GM18858 (cell line): ENCODE measurements around the gene WDR74.

ENCODE experiments used
- ATAC-seq: cut with Tn5 transposase; IDR thresholded peaks from one replicate; pipeline ENCODE4 v1.9.1; 2021; ENCODE audit not compliant: unreplicated experiment

WDR74 gene

DNA sequence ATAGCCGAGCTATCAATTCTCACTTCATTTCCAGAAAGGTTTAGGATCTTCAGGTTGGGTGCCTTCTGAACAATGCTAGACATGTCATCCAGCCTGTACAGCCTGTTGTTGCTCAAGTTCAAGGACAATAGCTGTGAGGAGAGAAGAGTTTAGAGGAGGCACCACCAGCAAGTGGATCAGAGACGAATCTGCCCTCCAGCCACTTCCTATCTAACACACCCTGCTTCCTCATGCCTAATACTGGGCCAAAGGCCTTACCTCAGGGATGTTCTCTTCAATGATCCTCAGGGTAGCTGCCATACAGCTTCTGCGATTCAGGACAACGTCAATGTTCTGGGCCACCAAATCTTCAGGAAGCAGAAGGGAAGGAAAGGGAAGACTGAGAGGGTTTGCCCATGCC lies 38.3 kb downstream of the WDR74 start:
- ATAC-seq, result no peak

DNA sequence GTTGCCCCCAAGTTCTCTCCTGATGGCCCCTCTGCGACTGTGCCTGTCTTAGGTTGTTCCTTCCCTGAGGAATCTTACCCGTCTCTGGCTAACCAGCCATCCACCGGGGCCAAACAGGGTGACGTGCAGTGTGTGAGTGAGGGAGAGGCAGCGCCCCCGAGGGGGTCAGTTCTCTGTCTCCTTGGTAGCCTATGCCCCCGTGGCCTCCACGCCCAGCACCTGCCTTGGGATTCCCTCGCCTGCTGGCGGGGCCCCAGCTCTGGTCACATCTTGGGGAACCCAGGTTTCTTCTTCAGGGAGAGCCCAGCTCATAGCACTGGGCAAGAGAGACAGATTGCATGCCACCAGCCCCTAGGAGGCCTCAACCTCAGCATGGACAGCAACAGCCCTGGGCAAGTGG lies 39.9 kb downstream of the WDR74 start:
- no peak for ATAC-seq

GRCh38 chr11:62796281-62796680 lies 43.1 kb downstream of the WDR74 start:
- ATAC-seq, result no peak

DNA sequence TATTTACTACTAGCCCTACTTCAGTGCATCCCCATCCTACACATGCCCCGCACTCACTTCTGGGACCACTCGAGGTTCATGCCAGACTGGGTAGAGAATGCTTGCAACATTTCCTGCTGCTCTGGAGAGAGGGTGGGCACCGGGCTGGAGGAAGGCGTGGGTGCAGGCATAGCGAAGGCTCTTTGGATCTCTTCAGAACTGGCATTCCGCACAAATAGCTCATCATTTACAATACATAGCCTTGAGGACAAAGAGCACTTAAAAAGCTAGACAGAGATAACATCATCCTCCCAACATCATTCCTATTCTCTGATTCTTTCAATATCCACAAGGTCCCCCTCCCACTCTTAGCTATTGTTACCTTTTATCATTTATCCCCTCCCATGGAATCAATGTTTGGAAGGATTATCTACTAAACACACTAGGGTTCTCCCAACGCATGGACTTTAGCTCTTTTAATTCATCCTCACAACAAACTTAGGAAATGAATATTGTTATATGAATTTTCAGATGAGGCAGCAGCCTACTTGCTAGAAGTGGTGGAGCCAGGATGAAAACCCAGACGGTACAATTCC lies 45.1 kb downstream of the WDR74 start:
- no peak for ATAC-seq

DNA sequence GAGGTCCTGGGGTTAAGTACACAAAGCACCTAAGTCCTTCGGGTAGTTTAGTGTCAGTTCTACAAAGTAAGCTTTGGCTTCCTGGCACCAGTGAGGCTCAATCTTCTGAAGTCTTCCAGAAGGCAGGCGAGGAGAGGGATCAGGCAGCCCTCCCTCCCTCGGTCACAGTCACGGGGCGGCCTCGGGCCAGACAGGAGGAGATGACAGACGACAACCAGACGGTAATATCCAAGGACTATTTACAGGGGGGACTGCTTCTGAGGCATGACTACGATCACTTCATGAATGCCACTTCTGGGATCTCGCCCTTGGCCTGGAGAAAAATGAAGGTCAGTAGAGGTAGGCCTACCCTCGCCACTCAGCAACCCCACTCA lies 47.2 kb downstream of the WDR74 start:
- ATAC-seq, result no peak

DNA sequence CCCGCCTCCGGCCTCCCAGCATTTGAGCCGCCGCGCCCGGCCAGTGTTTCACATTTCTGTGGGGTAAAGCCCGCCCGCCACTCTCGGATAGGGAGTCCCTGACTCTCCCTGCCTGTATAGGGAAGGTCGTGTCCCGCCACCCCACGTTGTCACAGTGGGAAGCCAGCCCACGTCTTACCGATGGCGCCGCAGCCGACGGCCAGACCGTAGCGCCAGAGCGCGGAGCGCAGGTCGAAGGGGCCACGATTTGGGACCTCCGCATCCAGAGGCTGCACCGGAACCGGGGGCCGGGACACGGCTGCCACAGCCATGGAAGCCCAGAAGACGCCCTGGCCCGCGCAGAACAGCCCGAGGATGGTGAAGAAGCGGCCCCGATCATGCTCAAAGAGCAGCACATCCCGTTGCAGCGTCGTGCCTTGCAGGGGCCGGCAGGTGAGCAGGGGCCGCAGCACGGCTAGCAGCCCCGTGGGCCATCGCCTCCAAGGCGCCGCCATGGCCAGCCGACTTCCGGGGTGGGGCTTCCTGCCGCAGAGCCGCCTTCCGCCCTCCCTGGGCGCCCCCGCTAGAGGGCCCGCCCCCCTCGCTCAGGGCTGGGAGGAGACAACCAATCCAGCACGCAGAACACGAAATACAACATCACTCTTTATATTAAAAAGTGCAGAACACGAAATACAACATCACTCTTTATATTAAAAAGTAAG lies 47.7 kb downstream of the WDR74 start, which contains the start of gene TMEM223:
Gene TMEM223, minus strand, starts transcription at position 506 of the 701 bp plus-strand sequence. Its CDS starts 12 bp downstream, at position 494.
- ATAC-seq, result no peak

DNA sequence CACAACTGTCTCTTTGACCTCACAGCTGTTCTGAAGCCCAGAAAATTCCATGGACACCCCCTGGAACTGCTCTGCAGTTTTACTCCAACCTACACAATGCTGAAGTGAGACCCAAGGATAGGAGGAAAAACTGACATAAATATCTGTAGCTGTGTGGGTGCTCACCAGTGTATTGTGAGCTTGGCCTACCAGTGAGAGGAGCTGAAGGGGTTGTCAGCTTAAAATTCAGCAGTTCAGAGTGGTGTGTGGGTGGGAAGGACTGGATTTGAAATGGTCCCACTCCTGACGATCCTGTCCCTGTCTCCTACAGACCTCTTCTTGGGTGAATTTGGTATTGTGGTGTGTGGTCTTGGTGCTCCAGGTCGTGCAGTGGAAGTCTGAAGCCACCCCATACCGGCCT lies 49.8 kb downstream of the WDR74 start:
- ATAC-seq, result no peak

DNA sequence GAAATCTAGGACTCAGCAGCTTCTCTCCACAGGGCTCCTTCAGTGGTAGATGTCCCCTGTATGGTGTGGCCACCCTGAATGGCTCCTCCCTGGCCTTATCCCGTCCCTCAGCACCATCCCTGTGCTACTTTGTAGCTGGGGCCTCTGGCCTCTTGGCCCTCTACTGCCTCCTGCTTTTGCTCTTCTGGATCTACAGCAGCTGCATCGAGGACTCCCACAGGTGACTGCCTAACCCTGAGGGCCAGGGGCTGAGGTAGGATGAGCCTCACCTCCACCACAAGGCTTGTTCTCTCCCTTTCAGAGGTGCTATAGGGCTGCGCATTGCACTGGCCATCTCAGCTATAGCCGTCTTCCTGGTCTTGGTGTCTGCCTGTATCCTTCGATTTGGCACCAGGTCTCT lies 50.4 kb downstream of the WDR74 start:
- ATAC-seq, result no peak

DNA sequence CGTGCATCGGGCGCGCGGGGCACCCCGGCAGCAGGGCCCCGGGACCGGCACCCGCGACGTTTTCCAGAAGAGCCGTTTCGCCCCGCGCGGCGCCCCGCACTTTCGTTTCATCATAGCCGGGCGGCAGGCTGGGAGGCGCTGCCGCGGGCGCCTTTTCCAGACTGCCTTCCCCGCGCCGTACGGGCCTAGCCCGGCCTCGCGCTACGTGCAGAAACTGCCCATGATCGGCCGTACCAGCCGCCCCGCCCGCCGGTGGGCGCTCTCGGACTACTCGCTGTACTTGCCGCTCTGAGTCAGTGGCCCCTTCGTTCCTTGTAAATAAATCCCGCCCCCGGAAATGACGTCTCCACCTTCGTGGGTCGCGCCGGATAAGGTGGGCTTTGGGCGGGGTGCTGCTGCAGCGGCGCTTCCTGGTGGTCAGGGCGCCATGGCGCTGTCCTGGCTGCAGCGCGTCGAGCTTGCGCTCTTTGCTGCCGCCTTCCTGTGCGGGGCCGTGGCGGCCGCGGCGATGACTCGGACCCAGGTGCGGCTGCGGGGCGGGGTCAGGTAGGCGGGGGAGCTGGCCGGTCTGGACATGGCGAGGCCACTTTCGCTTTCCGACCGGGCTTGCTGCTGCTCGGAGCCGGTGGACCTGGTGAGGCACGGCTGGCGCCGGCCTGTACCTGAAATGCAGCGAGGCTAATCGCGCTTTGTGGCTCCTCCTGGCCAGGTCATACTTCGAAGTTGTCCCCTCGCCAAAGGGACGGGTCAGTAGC lies 52.2 kb downstream of the WDR74 start, which contains the start of gene TMEM179B:
Gene TMEM179B, plus strand, starts transcription at position 398 of the 755 bp plus-strand sequence. Its CDS starts 30 bp downstream, at position 428.
- ATAC-seq, result peak; percentile 40

DNA sequence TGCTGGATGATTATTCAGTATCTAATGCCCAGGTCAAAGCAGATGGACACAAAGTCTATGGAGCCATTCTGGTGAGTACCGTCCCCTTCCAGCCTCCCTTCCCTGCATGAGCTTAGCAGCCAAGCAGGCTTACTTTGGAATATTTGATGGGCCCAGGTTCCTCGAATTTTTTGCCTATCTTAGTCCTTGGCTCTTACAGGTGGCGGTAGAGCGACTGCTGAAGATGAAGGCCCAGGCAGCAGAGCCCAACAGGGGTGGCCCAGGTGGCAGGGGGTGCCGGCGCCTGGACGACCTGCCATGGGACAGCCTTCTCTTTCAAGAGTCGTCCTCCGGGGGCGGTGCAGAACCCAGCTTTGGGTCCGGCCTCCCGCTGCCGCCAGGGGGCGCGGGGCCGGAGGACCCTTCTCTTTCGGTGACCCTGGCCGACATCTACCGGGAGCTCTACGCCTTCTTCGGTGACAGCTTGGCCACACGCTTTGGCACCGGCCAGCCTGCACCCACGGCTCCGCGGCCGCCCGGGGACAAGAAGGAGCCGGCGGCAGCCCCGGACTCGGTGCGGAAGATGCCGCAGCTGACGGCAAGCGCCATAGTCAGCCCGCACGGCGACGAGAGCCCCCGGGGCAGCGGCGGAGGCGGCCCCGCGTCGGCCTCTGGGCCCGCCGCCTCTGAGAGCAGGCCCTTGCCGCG lies 52.9 kb downstream of the WDR74 start:
- ATAC-seq, result peak; percentile 41
